HG02943 (cell line): ENCODE data around the gene NME8.

Source experiments
- ATAC-seq: cut with Tn5 transposase; IDR thresholded peaks from one replicate; pipeline ENCODE4 v1.9.1; 2021; ENCODE audit warnings: mild to moderate bottlenecking, low read depth, moderate library complexity; ENCODE audit not compliant: unreplicated experiment

The NME8 gene

DNA sequence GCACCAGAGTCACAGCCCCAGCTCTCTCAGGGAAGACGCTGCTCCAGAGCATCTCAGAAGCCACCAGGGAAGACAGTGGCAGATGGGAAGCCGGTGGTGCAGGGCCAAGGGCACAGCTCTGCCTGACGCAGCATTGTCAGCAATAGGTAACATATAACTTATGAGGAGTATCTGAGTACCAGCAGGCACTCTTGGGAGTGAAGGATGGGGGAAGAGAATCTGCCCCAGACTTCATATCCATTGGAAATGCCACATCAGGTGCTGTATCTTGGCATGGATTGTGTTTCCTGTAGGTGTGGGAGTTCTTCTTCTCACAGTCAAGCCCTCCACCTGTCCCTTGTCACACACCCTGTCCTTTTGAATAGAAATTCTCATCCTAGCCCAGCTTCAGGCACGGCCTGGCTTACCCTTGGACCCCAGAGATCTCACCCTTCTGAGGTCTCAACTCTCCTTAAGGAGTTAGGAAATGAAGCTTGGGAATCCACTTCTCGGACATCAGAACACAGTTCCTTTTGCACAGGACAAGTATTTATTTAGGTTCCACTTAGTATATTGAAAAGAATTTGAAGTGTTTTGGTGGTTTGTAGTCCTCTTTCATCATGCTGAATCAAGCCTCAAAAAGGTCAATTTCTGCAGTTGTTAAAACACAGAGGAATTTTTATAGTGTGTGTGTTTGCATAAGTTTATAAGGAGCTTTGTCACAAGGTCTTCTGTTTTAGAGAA is 82.0 kb downstream of the NME8 start:
- no peak for ATAC-seq

DNA sequence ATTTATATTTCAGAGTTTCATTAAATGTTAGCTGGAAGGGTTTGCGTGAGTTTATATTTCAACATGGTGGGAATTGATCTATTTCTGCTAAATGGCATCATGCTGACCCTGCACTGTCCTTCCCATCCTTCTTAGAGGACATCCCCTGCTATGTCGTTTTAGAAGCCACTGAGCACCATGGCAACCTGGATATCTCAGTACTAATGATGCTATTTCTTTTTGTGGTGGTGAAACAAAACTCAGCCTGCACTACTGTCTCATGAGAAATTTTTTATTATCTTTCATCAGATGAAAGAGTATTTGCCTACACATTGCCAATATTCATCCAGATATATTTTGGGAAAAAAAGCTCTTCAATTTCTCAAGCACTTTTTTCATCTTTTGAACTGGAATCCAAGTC is 84.1 kb downstream of the NME8 start:
- ATAC-seq = no peak

DNA sequence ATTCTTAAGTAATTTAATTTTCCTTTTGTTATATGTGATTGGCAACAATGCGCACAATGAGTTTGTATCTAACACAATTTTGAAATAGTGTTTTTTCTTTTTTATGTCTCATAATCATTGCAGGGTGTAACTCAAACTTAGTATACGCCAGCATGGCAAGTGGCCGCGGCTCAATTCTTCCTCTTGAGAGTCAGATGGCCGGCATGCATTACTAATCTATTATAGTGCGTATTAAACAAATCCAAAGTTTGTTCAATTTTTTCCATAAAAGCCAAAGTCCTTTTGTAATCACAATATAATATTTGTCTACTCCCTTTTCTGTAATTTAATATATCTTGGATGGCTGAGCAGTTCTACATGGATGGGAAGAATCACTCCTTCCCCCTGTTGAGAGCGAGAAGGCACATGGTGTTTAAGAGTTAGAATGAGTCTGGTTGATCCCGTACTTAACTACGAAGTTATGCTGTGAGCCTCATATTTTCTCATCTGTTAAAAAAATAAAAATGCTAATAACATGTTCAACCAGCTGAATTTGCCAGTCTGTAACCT is 84.7 kb downstream of the NME8 start:
- ATAC-seq = no peak

DNA sequence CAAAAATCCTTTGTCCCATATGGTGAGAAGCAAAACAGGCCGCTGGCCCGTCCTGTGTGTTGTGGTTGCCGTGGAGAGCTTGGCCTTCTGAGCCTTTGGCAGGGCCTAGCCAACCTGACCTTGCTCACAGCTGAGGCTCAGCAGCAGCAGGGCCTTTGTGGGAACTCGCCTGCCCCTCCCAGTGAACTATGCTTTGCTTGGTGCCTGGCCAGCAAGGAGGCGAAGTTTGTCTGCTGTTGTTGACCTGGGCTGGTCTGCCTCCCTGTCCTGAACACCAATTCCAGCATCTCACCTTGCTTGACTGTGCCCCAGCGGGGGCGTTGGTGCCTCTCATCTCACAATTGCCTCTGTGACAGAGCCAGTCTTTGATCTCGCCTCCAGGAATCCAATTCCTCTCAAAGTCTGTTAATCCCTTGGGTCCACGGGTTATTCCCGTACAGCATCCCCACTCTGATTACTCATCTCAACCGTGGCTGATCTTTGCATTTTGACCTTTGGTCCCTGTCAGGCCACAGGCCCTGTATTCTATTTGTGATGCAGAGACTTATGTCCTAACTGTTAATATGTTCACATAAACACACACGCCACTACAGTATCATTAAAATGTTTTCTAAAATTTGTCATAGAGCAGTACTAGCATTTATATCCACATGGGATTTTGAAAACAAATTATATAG is 94.7 kb downstream of the NME8 start:
- peak; percentile 50 for ATAC-seq

DNA sequence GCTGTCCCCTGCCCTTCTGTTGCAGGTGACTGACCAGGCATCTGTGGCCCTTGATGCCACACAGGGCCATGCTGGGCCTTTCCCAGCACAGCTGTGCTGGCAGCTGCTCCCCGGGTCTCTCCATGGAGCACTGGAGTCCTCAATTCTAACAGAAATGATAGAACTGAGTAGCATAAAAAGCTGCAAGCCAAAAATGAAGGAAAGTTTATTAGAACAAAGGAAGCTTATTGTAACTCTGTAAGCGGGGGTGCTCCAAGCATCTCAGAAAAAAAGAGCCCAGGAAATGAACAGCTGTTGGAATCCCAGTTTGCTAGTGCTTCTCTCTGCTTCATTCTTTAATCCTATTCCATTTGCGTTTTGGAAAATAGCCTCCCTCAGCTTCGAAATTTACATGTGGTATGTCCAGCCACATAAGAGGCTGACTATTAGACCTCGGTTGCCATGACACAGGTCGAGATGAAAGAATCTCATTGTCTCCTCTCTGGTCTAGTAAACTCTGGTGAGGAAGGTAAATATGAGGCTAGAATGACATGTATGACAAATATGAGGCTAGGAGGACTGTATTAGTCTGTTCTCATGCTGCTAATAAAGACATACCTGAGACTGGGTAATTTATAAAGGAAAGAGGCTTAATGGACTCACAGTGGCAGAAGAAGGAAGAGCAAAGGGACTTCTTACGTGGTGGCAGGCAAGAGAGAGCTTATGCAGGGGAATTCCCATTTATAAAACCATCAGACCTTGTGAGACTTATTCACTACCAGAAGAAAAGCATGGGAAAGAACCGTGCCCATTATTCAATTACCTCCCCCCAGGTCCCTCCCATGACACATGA is 95.7 kb downstream of the NME8 start:
- ATAC-seq = no peak

DNA sequence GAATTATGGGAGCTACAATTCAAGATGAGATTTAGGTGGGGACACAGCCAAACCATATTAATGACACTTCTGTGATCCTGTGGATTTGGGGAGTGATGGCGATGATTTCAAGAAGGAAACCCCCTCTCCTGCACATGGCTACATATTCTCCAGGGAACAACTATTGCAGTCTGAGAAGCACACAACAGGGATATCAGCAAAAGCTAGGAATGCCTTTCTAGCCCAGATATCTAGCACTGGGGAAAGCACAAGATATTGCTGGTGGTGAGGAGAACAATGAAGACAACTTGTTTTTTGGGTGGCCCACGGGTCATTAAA is 96.3 kb downstream of the NME8 start:
- ATAC-seq = no peak

DNA sequence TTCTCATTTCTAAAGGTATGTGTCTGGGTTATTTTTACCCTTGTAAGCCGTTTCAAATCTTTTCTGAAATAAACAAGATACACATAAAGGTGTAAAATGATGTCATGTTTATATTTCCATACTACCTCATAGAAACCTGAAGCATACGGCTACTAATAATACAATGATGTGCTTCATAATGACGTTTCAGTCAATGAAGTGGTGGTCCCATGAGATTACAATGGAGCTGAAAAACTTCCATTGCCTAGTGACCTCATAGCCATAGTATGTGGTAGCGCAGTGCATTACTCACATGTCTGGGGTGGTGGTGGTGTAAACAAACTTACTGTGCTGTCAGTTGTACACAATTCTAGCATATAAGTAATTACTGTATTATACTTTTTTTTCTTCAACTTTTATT is 96.9 kb downstream of the NME8 start:
- no peak for ATAC-seq

DNA sequence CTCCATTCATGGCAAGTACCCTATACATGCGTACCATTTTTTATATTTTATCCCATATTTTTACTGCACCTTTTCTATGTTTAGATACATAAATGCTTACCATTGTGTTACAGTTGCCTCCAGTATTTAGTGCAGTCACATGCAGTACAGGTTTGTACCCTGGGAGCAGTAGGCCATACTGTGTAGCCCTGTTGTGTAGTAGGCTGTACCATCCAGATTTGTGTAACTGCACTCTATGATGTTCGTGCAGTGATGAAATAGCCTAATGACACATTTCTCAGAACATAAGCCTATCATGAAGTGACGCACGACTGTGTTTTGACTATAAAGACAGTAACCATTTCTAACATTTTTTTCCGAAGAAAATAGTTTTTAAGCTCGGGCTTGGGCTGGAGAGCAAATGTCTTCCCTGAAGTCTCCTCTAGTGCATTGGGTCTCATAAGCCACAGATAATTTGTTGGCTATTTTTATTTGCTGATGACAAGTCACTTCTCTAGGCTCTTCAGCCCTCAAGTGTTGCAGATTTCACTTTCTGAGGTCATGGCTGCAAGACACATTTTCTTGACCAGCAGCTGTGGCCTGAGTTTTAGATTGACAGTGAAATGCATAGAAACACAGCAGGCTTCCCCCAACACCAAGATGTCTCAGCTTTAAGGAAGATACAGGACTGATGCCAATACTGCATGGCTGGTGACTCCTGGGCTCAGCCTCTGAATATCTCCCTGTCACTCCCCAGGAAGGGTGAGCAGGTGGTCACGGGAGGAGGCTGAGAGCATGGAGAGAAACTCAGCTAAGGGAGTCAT is 98.9 kb downstream of the NME8 start:
- no peak for ATAC-seq

DNA sequence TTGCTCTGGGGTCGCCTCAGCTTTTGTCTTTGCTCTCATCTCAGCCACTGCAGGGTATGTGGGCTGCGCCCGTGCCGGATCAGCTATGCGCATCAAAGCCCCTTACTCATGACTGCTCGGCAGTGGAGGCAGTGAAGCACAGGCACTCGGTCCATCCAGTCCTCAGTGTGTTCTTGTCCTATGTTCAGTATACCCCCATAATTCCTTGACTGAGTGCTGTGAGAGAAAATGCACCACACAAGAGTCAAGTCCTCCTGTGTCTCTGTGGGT is 99.5 kb downstream of the NME8 start:
- ATAC-seq = no peak
